Measurements from ENCODE around the gene PPT2. TPM values are rescaled to one million over a fixed set of nuclear protein-coding genes. Genes with fewer than 3 reads are reported as not detected.
A peak's percentile ranks its signal among the peaks of the same experiment; 100 is the strongest.

Gene PPT2
- total RNA-seq, 1 experiment from 2014 or later, result 46.3 TPM

GRCh38 chr6:32149932-32150870 lies 3.7 kb upstream of the PPT2 start:
- H3K4me3 Mint-ChIP-seq, result peak overlapping the region in 1 of 2 experiments; percentile 98; a peak in 3 of 5 replicates
- Histone ChIP-seq H3K9me3 (ENCODE audit: control insufficient read depth, low read depth, low read length) (no peaks in the 10 kb centered on the region), H3K14ac (ENCODE audit: insufficient read depth, low read length) (no peak overlapping the region), H4K5ac (ENCODE audit: insufficient read length, low read depth, low read length) (no peak overlapping the region), H2BK15ac (ENCODE audit: low read depth, low read length) (no peak overlapping the region), H3K79me2 (ENCODE audit: insufficient read depth, low read length) (no peaks in the 10 kb centered on the region), H4K20me1 (ENCODE audit: control insufficient read depth, insufficient read depth, insufficient read length) (no peaks in the 10 kb centered on the region), H4K91ac (ENCODE audit: insufficient read length, low read depth, low read length) (no peak overlapping the region), H3K4me1 (ENCODE audit: insufficient read depth, low read length) (peaks cover 9% of the 10 kb centered on the region), H3K27ac (ENCODE audit: insufficient read length, low read depth, low read length) (no peak overlapping the region), H3K18ac (ENCODE audit: insufficient read length, low read depth, low read length) (no peak overlapping the region), H4K8ac (replicated peaks; ENCODE audit: insufficient read length, low read depth, low read length) (no peak overlapping the region), H2BK12ac (ENCODE audit: insufficient read length, low read depth, low read length) (no peak overlapping the region), H2BK5ac (ENCODE audit: insufficient read length, low read length) (no peak overlapping the region), H3T11ph (ENCODE audit: low read length) (no peak overlapping the region), H2BK120ac (ENCODE audit: low read depth, low read length, poor library complexity, severe bottlenecking) (no peak overlapping the region), H2BK20ac (ENCODE audit: low read depth, low read length, poor library complexity, severe bottlenecking) (no peak overlapping the region), H2AFZ (ENCODE audit: low read length) (peak overlapping the region; percentile 46), H3K23ac (ENCODE audit: insufficient read length, low read depth, low read length) (no peak overlapping the region), H2AK5ac (ENCODE audit: insufficient read length, low read length) (no peak overlapping the region), H3K4me2 (ENCODE audit: insufficient read depth, insufficient read length, low read length) (peak overlapping the region; percentile 81), H3K79me1 (ENCODE audit: insufficient read depth, low read depth, low read length, poor library complexity, severe bottlenecking) (no peaks in the 10 kb centered on the region), H3K23me2 (ENCODE audit: insufficient read length, low read depth, low read length, poor library complexity, severe bottlenecking) (peaks cover 41% of the 10 kb centered on the region), H3K4ac (ENCODE audit: low read depth, low read length) (no peak overlapping the region), H3K9ac (ENCODE audit: extremely low read depth, insufficient read length, low read length) (no peak overlapping the region), H3K56ac (ENCODE audit: insufficient read length, low read depth, low read length) (no peak overlapping the region), H3K27me3 (ENCODE audit: insufficient read depth, low read length) (no peaks in the 10 kb centered on the region; the same call in 1 of the 2 replicates)
- peak; percentile 75 for DNase-seq
- H3K36me3 Mint-ChIP-seq (ENCODE audit: insufficient read depth in 1 of 3, low read depth in 3 of 3), result peaks cover under 1 to 9% (median 4%) of the 10 kb centered on the region in 3 experiments; a peak in 4 of 7 replicates
- TF ChIP-seq CTCF (conservative IDR thresholded peaks at IDR 0.05), result no peak
- no peaks in the 10 kb centered on the region; a peak in 1 of 5 replicates for H3K9me3 Mint-ChIP-seq
- H3K4me1 Mint-ChIP-seq, result peaks cover 46 to 69% of the 10 kb centered on the region in 2 experiments
- H3K27ac Mint-ChIP-seq, result peak overlapping the region in 1 of 3 experiments; percentile 61; a peak in 3 of 7 replicates
- no CpG with 5 or more reads among the region's 55 CpGs for WGBS (ENCODE audit: extremely low coverage, insufficient read length, low lambda C conversion rate)
- H3K27me3 Mint-ChIP-seq (ENCODE audit: low read depth), result peaks cover 4% of the 10 kb centered on the region
